ENCODE results near the gene HIP1. TPM values are rescaled to one million over a fixed set of nuclear protein-coding genes. Genes with fewer than 3 reads are reported as not detected.
"Not testable (repeated sequence)": the region's sequence is repeated elsewhere in the genome, so short reads cannot be mapped to it uniquely, and the experiment has no call there.

Gene HIP1
- polyA plus RNA-seq, 2 of the 4 experiments (the other 2 are of a cell fraction), result 17.3 to 33.4 TPM

- CTCF ChIA-PET; H3K4me1 ChIP-seq; ATAC-seq; H3K4me3 ChIP-seq; POLR2A ChIA-PET; FAIRE-seq; H3K9me3 ChIP-seq; H3K27ac ChIP-seq; DNase-seq (ENCODE audit: low read depth in 1 of 2, low spot score in 1 of 2); H3K4me2 ChIP-seq: not testable (repeated sequence)
- 85% methylated on average over 6 of the region's 6 CpGs for WGBS (ENCODE audit: missing lambda C conversion rate)
Measured at GRCh38 chr7:75492020-75492419, 246.7 kb downstream of the HIP1 start, which contains the start of gene SPDYE5. Gene SPDYE5, plus strand, starts transcription at chr7:75492320. Its CDS starts 1,728 bp downstream, at chr7:75494048.

- ATAC-seq (peak; percentile 100), DNase-seq (ENCODE audit: low read depth in 1 of 2, low spot score in 1 of 2) (peak; percentile 59 to 93)
- H3K27ac ChIP-seq, result peak within 1 kb of the TSS; percentile 77 to 88
- 8% methylated on average over 17 of the region's 49 CpGs for WGBS (ENCODE audit: missing lambda C conversion rate)
- POLR2A ChIA-PET, FAIRE-seq, H3K9me3 ChIP-seq, CTCF ChIA-PET, H3K4me1 ChIP-seq: not testable (repeated sequence)
- H3K4me3 ChIP-seq, result peak within 1 kb of the TSS; percentile 58
- TF ChIP-seq HOXA7 (CRISPR knock-in tag; IDR thresholded peaks at IDR 0.05), result 0 out of 2 replicates have a peak, but pooled peaks have one; percentile 73
- peak; percentile 33 to 53; a peak in 4 of 5 replicates for TF ChIP-seq JUN (IDR thresholded peaks at IDR 0.05)
- TF ChIP-seq POLR2A (IDR thresholded peaks at IDR 0.05; ENCODE audit: low read length), result peak; percentile 71
- TF ChIP-seq FOSB (CRISPR knock-in tag; IDR thresholded peaks at IDR 0.05), result 0 out of 2 replicates have a peak, but pooled peaks have one; percentile 33
- TF ChIP-seq PHF8 (IDR thresholded peaks at IDR 0.05; ENCODE audit: borderline replicate concordance, low read depth), result peak; percentile 59; the same call in 1 of the 2 replicates
- TF ChIP-seq MAX (IDR thresholded peaks at IDR 0.05), result peak; percentile 77
- H3K4me2 ChIP-seq, result peak within 1 kb of the TSS; percentile 88
Measured at GRCh38 chr7:75485979-75486643, 252.6 kb downstream of the HIP1 start, which contains the start of gene POM121C. Gene POM121C, minus strand, starts transcription at chr7:75486299. Its CDS starts 44,803 bp downstream, at chr7:75441496.

- POLR2A ChIA-PET; H3K9me3 ChIP-seq; DNase-seq (ENCODE audit: low read depth in 1 of 2, low spot score in 1 of 2); FAIRE-seq; CTCF ChIA-PET; H3K4me1 ChIP-seq: not testable (repeated sequence)
- 3% methylated on average over 24 of the region's 32 CpGs for WGBS (ENCODE audit: missing lambda C conversion rate)
- peak; percentile 37 to 53; a peak in 4 of 6 replicates for ATAC-seq
- peak overlapping the region; percentile 77 to 88 for H3K27ac ChIP-seq
- H3K4me2 ChIP-seq, result peak overlapping the region; percentile 88
- peak overlapping the region; percentile 58 for H3K4me3 ChIP-seq
- TF ChIP-seq PHF8 (IDR thresholded peaks at IDR 0.05; ENCODE audit: borderline replicate concordance, low read depth), result peak; percentile 52; the same call in 1 of the 2 replicates
Measured at GRCh38 chr7:75485355-75485978, 253.3 kb downstream of the HIP1 start.

Small RNAs within 50 kb of the gene (small RNA-seq; reads per million reads assigned to genes)
- gene AC211429.1 (0 reads per million in 6 experiments), gene RF00019 (0 reads per million in 6 experiments)

Other genes with a start within 250 kb of the HIP1 start
- not detected in 2 replicates for gene SPDYE5, start 246.6 kb downstream of the HIP1 start, polyA plus RNA-seq (2011; rRNA removed)
- not detected in 3 replicates for gene SPDYE5, start 246.6 kb downstream of the HIP1 start, polyA plus RNA-seq (2017; fragmentation: RNase III; extraction: RNeasy Plus Mini Kit Qiagen cat#74134 plus additional on column Dnase treatment)
- gene CCL26, start 33.3 kb upstream of the HIP1 start, polyA plus RNA-seq (2011; rRNA removed), result 2.5 and 2.7 TPM in 2 replicates
- 11.6 to 16.3 TPM (median 13.6 TPM) in 3 replicates for gene CCL26, start 33.3 kb upstream of the HIP1 start, polyA plus RNA-seq (2017; fragmentation: RNase III; extraction: RNeasy Plus Mini Kit Qiagen cat#74134 plus additional on column Dnase treatment)
- gene CCL24, start 74.9 kb upstream of the HIP1 start, polyA plus RNA-seq (2011; rRNA removed), result 0.14 and 0.32 TPM in 2 replicates
- gene CCL24, start 74.9 kb upstream of the HIP1 start, polyA plus RNA-seq (2017; fragmentation: RNase III; extraction: RNeasy Plus Mini Kit Qiagen cat#74134 plus additional on column Dnase treatment), result not detected in 3 replicates
- gene RHBDD2, start 140.1 kb upstream of the HIP1 start, polyA plus RNA-seq (2011; rRNA removed), result 61.3 and 65.2 TPM in 2 replicates
- 50.3 to 62.0 TPM (median 59.8 TPM) in 3 replicates for gene RHBDD2, start 140.1 kb upstream of the HIP1 start, polyA plus RNA-seq (2017; fragmentation: RNase III; extraction: RNeasy Plus Mini Kit Qiagen cat#74134 plus additional on column Dnase treatment)
- 69.6 and 71.1 TPM in 2 replicates for gene POR, start 176.2 kb upstream of the HIP1 start, polyA plus RNA-seq (2011; rRNA removed)
- 81.3 to 109 TPM (median 103 TPM) in 3 replicates for gene POR, start 176.2 kb upstream of the HIP1 start, polyA plus RNA-seq (2017; fragmentation: RNase III; extraction: RNeasy Plus Mini Kit Qiagen cat#74134 plus additional on column Dnase treatment)